GM12865 (cell line): Measurements from ENCODE around the gene CTSV.
"Not testable (repeated sequence)": the region's sequence is repeated elsewhere in the genome, so short reads cannot be mapped to it uniquely, and the experiment has no call there.

Experiments used
- DNase-seq: peaks from one replicate; pipeline ENCODE4 v3.0.0; 2010; ENCODE audit warnings: low read depth
- H3K4me3 ChIP-seq: 2 replicates; pipeline ENCODE4 v1.5.1; 2011; ENCODE audit warnings: mild to moderate bottlenecking, low read depth, low read length, control low read depth

The CTSV gene

DNA sequence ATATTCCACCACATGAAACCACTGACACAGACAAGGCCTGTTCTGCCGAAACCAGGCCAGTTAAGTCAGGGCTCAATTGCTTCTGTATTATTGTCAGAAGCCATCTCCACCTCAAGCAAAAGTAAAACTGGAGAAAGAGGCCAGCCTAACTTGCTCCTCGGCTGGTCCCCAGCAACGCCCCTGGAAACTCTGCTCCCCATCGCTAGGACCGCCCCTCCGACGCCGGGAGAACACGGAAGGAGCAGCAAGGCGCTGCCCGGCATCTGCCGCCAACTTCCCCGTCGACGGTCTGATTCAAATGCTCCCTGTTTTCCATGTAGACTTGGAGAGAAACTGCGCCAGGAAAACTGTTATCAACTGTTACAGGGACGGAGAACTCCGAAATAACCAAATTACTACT, 26.3 kb downstream of the CTSV start:
- peak; percentile 68 for DNase-seq
- peak overlapping the region; percentile 43 for H3K4me3 ChIP-seq

DNA sequence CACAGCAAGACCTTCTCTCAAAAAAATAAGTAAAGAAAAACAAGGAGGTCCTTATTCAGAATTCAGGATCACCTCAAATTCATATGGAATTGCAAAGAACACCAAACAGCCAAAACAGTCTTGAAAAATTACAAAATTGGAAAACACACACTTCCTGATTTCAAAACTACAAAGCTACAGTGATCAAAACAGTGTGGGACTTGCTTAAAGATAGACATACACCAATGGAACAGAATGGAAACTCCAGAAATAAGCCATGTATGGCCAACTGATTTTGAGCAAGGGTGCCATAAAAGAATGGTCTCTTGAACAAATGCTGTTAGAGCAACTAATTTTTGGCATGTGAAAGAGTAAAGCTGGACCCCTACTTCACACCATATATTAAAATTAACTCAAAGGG, 36.7 kb downstream of the CTSV start:
- not testable (repeated sequence) for H3K4me3 ChIP-seq, DNase-seq

DNA sequence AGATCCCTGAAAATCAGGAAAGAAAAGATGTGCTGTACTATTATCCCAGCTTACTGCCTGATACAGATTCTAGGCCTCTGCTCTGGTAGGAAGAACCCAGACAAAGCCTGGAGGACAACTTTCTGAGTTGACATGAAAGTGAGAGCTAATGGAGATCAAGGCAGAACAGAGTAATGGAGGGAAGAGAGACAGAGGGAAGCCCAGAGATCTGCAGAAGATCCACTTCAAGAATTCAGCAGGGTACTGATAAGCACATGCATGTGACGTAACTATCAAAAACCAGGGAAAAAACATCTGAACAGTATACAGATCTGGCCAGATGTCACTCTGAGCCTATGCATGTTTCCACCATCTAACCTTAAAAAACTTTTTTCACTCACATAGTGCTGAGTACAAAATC, 37.6 kb downstream of the CTSV start:
- not testable (repeated sequence) for DNase-seq, H3K4me3 ChIP-seq

DNA sequence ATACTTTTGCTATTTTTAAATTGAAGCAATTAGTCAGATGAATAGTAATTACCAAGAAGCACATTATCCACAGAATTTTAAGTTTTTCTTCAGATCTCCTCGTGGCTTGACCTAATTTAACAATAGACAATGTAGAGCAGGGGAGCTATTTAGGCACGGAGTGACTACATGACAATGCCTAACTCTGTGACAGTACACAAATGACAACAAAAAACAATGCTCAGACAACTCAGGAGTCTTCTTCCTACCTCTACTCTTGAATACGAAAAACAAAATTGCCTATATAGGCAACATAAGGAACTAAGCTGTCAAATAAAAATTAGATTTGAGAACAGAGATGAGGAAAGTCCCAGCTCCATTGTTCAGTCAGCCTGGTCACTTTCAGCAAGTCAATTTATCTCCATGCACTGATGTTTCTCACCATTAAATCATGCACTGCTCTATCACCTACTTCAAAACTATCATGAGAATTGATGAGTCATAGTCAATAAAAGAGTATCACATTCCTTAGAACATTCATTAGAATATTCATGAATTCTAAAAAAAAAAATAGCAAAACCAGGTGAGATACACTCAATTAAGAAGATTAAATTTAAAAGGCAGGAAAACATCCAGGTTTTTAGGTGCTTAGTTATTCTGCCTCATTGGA, 38.7 kb downstream of the CTSV start:
- not testable (repeated sequence) for H3K4me3 ChIP-seq, DNase-seq

DNA sequence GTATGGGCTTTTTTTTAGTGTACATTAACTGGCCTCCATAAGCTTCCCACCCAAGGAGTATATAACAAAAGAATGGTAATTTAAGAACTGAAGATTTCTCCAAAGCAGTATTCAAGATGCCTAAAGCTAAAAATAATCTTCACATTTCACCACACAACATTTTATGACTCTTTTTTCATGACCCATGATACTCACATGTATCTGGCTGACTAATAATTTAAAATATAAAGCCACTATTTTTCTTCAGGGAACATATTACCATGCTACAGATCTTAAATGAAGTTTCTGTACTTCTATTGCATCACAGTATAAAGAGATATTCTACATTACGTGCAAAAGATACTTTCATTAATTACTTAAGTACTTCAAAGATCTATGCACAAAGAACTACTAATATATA, 39.2 kb downstream of the CTSV start:
- not testable (repeated sequence) for DNase-seq, H3K4me3 ChIP-seq

DNA sequence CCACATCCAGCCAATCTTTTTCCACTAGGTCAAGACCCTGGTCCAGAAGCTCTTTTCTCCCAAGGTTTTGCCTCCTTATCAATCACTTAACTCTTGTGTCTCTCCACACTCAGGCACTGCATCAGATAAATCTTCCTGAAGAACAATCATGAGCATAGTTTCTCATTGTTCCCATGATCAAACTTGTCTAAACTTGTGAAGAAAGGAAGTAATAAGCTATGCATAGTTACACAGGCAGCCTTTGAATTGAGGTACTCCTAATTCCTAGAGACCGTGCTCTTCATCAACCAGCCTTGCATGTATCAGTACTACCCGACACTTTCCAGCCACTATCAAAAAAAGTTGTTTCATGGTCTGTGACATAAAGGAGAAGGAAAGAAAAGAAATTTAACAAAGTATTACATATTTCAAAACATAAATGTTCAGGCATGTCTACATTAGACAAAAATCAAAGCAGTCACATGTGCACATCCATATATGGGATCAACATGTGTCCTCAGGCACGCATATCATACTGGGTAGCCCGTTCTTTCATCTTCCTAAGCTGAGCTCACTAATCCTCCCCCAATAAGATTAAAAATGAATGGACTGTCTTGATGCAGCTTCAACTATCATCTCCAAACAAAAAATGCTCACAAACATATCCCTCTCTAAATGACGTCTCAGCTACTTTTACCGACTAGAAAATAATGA, 41.8 kb downstream of the CTSV start:
- not testable (repeated sequence) for DNase-seq, H3K4me3 ChIP-seq

DNA sequence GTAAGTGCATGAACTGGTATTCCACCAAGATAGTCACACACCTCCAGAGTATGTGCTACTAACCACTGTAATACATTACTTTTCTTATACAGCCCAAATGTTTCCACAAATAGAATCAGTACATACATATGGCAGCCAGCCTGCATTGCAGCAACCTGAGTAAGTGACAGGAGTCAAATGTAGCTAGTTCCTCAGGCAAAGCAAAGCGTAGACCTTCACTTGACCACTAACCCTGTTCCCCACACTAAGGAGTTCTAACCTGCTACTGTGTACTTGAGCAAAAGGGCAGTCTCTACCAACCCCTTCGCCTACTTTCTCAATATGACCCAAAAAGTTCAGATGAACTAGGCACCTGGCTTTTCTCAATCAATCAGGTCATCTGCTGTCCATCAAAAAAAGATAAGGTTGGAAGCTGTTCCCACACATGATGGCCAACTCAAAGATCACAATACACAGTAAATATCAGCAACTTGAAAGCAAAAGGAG, 44.4 kb downstream of the CTSV start:
- H3K4me3 ChIP-seq, result not testable (repeated sequence)

DNA sequence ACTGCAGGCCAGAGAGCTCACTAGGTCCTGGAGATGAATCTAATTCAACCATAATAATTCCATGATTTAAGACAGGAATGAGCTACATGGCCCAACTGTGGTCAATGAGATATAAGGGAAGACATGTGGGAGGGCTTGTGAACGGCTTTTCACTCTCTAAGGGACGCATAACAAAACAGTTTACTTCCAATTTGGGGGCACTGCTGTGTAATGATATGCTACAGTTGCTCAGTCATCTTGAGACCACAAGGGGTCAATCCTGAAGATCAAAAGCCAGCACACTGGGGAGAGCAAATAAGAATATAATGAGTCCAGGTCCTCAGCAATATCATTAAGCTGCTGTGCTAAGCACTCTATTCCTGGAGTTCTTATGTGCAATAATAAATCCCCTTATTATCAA, 46.6 kb downstream of the CTSV start:
- not testable (repeated sequence) for H3K4me3 ChIP-seq, DNase-seq

More for the DNA sequence above, 44.4 kb downstream of the CTSV start:
- DNase-seq, result not testable (repeated sequence)

DNA sequence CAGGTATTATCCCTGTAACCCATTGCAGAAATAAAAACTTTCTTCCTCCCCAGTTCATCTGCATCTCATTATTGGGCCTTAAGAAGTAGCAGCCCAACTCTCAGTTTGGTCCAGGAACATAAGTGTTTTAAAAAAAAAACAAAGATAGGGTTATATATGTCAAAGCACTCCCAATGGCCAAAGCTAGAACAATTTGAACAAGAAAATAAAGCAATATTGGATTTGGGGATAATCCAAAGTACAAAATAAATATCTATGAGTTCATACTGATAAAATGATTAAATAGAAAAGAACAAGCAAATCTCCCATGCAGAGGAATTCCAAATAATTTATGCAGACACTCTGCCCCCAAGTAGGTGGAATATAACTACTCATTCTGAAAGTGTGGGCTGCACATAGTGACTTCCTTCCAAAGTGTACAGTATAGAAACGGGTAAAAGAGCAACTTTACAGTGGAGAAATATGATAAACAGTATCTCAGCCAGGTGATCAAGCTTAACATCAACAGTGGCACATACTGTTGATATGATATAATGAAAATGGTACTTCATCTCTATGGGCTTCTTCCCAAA, 49.1 kb downstream of the CTSV start:
- not testable (repeated sequence) for H3K4me3 ChIP-seq, DNase-seq

DNA sequence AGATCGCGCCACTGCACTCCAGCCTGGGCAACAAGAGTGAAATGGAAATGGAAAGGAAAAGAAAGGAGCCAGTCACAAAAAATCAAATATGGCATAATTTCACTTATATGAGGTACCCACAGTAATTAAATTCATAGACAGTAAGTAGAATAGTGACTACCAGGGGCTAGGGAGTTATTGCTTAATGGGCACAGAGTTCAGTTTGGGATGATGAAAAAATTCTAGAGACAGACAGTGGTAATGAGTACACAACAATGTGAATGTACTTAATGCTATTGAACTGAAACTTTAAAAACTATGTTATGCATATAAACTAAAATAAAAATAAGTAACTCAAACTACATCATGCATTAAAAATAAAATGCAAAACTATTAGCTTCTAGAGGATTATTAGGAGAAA, 54.1 kb downstream of the CTSV start:
- not testable (repeated sequence) for H3K4me3 ChIP-seq, DNase-seq

DNA sequence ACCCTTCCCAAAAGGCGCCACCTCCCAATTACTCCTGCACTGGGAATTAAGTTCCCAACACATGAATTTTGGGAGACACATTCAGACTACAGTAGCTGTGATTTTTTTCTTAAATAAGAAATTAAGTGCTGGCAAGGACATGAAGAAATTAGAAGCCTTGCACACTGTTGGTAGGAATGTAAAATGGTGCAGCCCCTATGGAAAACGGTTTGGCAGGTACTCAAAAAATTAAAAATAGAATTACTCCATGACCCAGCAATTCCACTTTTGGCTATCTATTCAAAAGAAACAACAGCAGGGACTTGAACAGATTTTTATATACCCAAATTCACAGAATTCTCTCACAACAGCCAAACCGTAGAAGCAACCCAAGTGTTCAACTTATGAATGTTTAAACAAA, 54.8 kb downstream of the CTSV start:
- not testable (repeated sequence) for DNase-seq, H3K4me3 ChIP-seq

DNA sequence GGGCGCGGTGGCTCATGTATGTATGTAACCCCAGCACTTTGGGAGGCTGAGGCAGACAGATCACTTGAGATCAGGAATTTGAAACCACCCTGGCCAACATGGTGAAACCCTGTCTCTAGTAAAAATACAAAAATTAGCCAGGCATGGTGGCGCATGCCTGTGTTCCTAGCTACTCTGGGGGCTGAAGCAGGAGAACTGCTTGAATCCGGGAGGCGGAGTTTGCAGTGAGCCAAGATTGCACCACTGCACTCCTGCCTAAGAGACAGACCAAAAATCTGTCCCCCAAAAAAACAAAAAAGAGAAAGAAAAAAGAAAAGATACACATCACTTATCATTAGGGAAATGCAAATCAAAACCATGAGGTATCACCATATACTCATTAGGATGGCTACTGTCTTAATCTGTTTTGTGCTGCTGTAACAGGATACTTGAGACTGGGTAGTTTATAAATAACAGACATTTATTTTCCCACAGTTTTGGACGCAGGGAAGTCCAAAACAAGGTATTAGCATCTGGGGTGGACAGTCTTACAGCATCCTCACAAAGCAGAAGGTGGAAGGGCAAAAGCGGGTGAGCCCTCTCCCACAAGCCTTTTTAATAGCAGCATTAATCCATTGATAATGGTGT, 55.3 kb downstream of the CTSV start:
- not testable (repeated sequence) for H3K4me3 ChIP-seq, DNase-seq
